ENCODE results near the gene MED27. TPM values are rescaled to one million over a fixed set of nuclear protein-coding genes. Genes with fewer than 3 reads are reported as not detected.

The MED27 gene
- total and polyA plus RNA-seq, 10 of the 15 experiments (the other 5 are each of a cell fraction or from before 2014, with no cell fraction given) = 20.3 to 50.3 (median 35.5) TPM

DNA sequence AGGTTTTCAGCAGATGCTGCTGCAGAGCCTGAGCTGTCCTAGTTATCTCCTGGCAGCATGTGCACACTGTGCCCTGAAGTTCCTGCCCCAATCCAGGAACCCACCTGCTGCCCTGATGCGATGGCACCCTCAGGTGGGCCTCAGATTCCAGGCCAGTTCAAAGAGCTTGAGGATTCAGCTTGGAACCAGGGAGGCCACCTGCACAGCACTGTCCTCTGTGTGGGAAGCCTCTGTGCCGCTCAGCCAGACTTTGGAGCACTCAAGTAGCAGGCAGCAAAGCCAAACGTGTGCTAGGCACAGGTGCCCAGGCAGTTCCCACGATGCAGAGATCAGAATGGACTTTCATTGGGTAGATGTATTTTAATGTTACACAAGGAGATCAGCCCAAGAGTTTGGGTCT is 207.0 kb downstream of the MED27 start:
- Histone ChIP-seq H3K27ac (ENCODE audit: control insufficient read depth, insufficient read depth) (no peak overlapping the region), H3K4me3 (no peak overlapping the region), H3K4me2 (ENCODE audit: control insufficient read depth, insufficient read depth) (no peak overlapping the region), H3K36me3 (ENCODE audit: control insufficient read depth in 2 of 2, insufficient read depth in 2 of 2, low read length in 1 of 2) (no peaks in the 10 kb centered on the region; a peak in 2 of 4 replicates), H3K9ac (ENCODE audit: control insufficient read depth, insufficient read depth, low read length) (no peak overlapping the region), H3K4me1 (ENCODE audit: control insufficient read depth, insufficient read depth, low read length) (no peaks in the 10 kb centered on the region), H2AFZ (ENCODE audit: control insufficient read depth, low read depth, low read length) (no peak overlapping the region), H3K9me3 (replicated peaks; ENCODE audit: control insufficient read depth, insufficient read depth, low read length) (no peaks in the 10 kb centered on the region), H4K20me1 (ENCODE audit: control insufficient read depth, insufficient read depth) (no peaks in the 10 kb centered on the region), H3K27me3 (replicated peaks in 1 of 2; ENCODE audit: control insufficient read depth in 2 of 2, insufficient read depth in 2 of 2, low read length in 1 of 2) (no peaks in the 10 kb centered on the region), H3K79me2 (ENCODE audit: control insufficient read depth, insufficient read depth, low read length) (no peaks in the 10 kb centered on the region)
- ChIA-PET SMC1A (ENCODE audit: uncharacterized antibody, unreplicated experiment) (no interaction called here), CTCF (no interaction called here), RAD21 (ENCODE audit: unreplicated experiment) (no interaction called here), POLR2A (no interaction called here)
- intact Hi-C loops (cut with micrococcal nuclease; ENCODE audit: unreplicated experiment) (no loop called here), in situ Hi-C loops (cut with MboI) (no loop called here)
- WGBS (ENCODE audit: insufficient coverage, insufficient replicate concordance, low lambda C conversion rate, missing lambda C conversion rate) = 64% methylated on average over 4 of the region's 4 CpGs
- FAIRE-seq (no peak), DNase-seq (ENCODE audit: low read depth, low spot score) (no peak), ATAC-seq (no peak)
- no peak for TF ChIP-seq TCF3 (IDR thresholded peaks at IDR 0.05; ENCODE audit: borderline replicate concordance, insufficient read depth, low read depth, low read length)
- no peak for TF ChIP-seq STAT3 (IDR thresholded peaks at IDR 0.05; ENCODE audit: low read depth, low read length)
- no peak for TF ChIP-seq SREBF1 (IDR thresholded peaks at IDR 0.05; ENCODE audit: low read length)
- no peak for TF ChIP-seq ZBTB4 (CRISPR knock-in tag; IDR thresholded peaks at IDR 0.05)
- no peak for TF ChIP-seq RUNX3 (IDR thresholded peaks at IDR 0.05; ENCODE audit: low read length)
- TF ChIP-seq RELA (IDR thresholded peaks at IDR 0.05; ENCODE audit: borderline replicate concordance, partially characterized antibody) = no peak
- no peak for TF ChIP-seq KAT2A (conservative IDR thresholded peaks at IDR 0.05; ENCODE audit: control insufficient read depth, low read depth, low read length)
- BruUV-seq (replicated peaks) = no TSS peak
